Mucosa of stomach (tissue), 1 donor: ENCODE results near the gene TMEM117.
"Not testable (repeated sequence)": the region's sequence is repeated elsewhere in the genome, so short reads cannot be mapped to it uniquely, and the experiment has no call there.

Source experiments
- H3K27me3 ChIP-seq: one replicate; pipeline ENCODE4 v1.7.0; 2013; ENCODE audit warnings: mild to moderate bottlenecking, low read length; ENCODE audit not compliant: control insufficient read depth, insufficient read depth
- H3K36me3 ChIP-seq: one replicate; pipeline ENCODE4 v1.7.0; 2013; ENCODE audit warnings: low read length; ENCODE audit not compliant: control insufficient read depth, insufficient read depth
- H3K4me1 ChIP-seq: one replicate; pipeline ENCODE4 v1.7.0; 2013; ENCODE audit warnings: mild to moderate bottlenecking, low read length; ENCODE audit not compliant: control insufficient read depth, insufficient read depth
- H3K4me3 ChIP-seq: one replicate; pipeline ENCODE4 v1.7.0; 2013; ENCODE audit warnings: low read length
- H3K9ac ChIP-seq: one replicate; pipeline ENCODE4 v1.7.0; 2013; ENCODE audit warnings: mild to moderate bottlenecking, low read length, moderate library complexity
- H3K9me3 ChIP-seq: one replicate; pipeline ENCODE4 v1.7.0; 2013; ENCODE audit warnings: mild to moderate bottlenecking, low read length, moderate library complexity; ENCODE audit not compliant: control insufficient read depth
- donor health status: Pancreatic carcinoma.

TMEM117 gene

GRCh38 chr12:43848226-43848507 is 12.3 kb downstream of the TMEM117 start:
- Histone ChIP-seq H3K9ac (no peak overlapping the region), H3K4me3 (no peak overlapping the region), H3K9me3 (no peaks in the 10 kb centered on the region), H3K4me1 (peaks cover 4% of the 10 kb centered on the region), H3K36me3 (no peaks in the 10 kb centered on the region), H3K27me3 (no peaks in the 10 kb centered on the region)

DNA sequence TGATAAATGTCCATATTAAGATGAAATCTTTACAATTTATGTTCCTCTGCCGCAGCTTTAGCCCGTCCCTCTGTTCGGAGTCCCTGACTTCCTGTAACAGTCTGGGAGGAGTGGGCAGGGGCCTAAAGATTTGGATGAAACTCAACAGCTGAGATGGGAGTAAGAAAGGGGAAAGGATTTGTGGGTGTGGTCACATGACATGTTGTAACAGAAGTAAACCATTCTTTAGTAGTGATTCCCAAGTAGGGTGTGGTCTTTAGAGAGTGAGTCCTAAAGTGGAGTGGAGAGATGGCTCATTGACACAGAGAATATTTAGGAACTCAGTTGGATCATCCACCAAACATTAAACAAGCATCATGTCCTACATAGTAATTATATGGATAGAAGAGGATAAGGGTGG is 12.9 kb downstream of the TMEM117 start:
- no peak overlapping the region for H3K4me3 ChIP-seq
- no peaks in the 10 kb centered on the region for H3K27me3 ChIP-seq
- no peaks in the 10 kb centered on the region for H3K36me3 ChIP-seq
- no peak overlapping the region for H3K9ac ChIP-seq
- no peaks in the 10 kb centered on the region for H3K9me3 ChIP-seq
- H3K4me1 ChIP-seq = peaks cover 4% of the 10 kb centered on the region

GRCh38 chr12:43852744-43853143 is 16.9 kb downstream of the TMEM117 start:
- H3K27me3 ChIP-seq = no peaks in the 10 kb centered on the region

DNA sequence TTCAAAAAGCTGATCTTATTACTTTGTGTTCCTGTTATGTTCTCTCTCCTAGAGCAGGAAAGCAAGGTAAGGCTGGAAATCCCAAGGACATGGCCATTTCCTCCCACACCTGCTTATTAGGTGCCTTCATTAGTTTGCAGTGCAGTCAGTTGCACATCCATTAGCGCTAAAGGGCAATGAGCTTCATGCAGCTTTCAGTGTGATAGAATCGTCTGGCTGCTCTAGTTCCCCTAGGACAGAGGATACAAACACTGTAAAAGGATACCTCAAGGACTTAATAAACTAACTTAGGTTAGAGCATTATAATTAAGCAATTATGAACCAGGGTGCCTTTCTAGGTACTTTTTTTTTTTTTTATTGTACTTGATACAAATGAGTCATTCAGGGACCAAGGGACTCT is 21.1 kb downstream of the TMEM117 start:
- H3K36me3 ChIP-seq = no peaks in the 10 kb centered on the region
- no peaks in the 10 kb centered on the region for H3K9me3 ChIP-seq
- H3K4me3 ChIP-seq = no peak overlapping the region
- H3K4me1 ChIP-seq = peaks cover 8% of the 10 kb centered on the region
- H3K9ac ChIP-seq = no peak overlapping the region
- no peaks in the 10 kb centered on the region for H3K27me3 ChIP-seq

More at GRCh38 chr12:43852744-43853143, 16.9 kb downstream of the TMEM117 start:
- Histone ChIP-seq H3K4me3 (no peak overlapping the region), H3K9ac (no peak overlapping the region), H3K9me3 (no peaks in the 10 kb centered on the region), H3K4me1 (no peaks in the 10 kb centered on the region), H3K36me3 (no peaks in the 10 kb centered on the region)

- H3K4me3 ChIP-seq = no peak overlapping the region
- peaks cover 9% of the 10 kb centered on the region for H3K4me1 ChIP-seq
- H3K9me3 ChIP-seq = no peaks in the 10 kb centered on the region
- H3K27me3 ChIP-seq = no peaks in the 10 kb centered on the region
- H3K36me3 ChIP-seq = no peaks in the 10 kb centered on the region
- H3K9ac ChIP-seq = no peak overlapping the region
These were observed 22.2 kb downstream of the TMEM117 start for GRCh38 chr12:43858096-43858495.

DNA sequence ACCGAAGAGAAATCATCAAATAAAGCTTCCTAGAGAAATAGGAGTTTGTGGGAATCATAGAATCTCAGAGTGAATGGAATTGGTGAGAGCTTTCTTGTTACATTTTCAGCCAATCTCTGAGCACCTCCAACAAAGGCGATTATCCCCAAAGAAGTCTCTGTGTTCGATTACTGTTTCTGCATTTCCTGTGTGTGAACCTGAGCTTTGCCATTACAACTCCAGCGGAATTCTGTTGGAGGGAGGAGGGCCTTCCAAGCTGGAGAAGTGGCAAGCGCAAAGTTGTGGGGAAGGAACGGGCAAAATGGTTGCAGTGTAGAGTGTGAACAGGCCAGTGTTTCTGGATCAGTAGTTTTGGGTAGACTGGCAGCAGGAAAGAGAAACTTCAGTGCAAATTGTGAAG is 23.1 kb downstream of the TMEM117 start:
- H3K4me3 ChIP-seq = no peak overlapping the region
- H3K4me1 ChIP-seq = peaks cover 9% of the 10 kb centered on the region
- H3K9ac ChIP-seq = no peak overlapping the region
- no peaks in the 10 kb centered on the region for H3K9me3 ChIP-seq
- no peaks in the 10 kb centered on the region for H3K27me3 ChIP-seq
- no peaks in the 10 kb centered on the region for H3K36me3 ChIP-seq

GRCh38 chr12:43861015-43861839 is 25.3 kb downstream of the TMEM117 start:
- no peak overlapping the region for H3K9ac ChIP-seq
- no peaks in the 10 kb centered on the region for H3K27me3 ChIP-seq
- H3K9me3 ChIP-seq = no peaks in the 10 kb centered on the region
- no peak overlapping the region for H3K4me3 ChIP-seq
- H3K36me3 ChIP-seq = no peaks in the 10 kb centered on the region
- peaks cover 9% of the 10 kb centered on the region for H3K4me1 ChIP-seq

DNA sequence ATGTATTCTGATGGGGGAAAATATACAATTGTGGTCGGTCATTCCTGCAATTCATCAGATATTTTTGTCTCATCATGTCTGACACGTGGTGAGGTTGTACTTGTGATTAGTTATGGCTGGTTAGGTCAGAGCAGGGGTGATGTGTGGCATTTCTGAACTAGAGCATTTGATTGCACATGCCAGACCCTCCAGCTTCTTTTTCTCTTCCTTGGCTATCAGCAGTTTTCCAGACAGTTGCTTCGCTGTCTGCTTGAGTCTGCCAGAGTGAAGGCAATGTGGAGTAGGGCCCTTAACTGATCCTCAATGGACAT is 25.9 kb downstream of the TMEM117 start:
- H3K36me3 ChIP-seq = no peaks in the 10 kb centered on the region
- H3K4me3 ChIP-seq = no peak overlapping the region
- H3K27me3 ChIP-seq = no peaks in the 10 kb centered on the region
- no peak overlapping the region for H3K9ac ChIP-seq
- H3K4me1 ChIP-seq = peaks cover 9% of the 10 kb centered on the region
- no peaks in the 10 kb centered on the region for H3K9me3 ChIP-seq

DNA sequence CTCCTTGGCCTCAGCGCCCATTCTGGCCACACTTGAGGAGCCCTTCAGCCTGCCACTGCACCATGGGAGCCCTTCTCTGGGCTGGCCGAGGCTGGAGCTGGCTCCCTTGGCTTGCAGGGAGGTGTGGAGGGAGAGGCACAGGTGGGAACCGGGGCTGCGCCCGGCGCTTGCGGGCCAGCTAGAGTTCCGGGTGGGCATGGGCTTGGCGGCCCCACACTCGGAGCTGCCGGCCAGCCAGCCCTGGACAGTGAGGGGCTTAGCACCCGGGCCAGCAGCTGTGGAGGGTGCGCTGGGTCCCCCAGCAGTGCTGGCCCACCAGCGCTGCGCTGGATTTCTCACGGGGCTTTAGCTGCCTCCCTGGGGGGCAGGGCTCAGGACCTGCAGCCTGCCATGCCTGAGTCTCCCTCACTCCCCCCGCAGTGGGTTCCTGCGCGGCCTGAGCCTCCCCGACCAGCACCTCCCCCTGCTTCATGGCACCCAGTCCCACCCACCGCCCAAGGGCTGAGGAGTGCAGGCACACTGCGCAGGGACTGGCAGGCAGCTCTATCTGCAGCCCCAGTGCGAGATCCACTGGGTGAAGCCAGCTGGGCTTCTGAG is 28.0 kb downstream of the TMEM117 start:
- no peaks in the 10 kb centered on the region for H3K27me3 ChIP-seq
- no peaks in the 10 kb centered on the region for H3K36me3 ChIP-seq
- H3K4me1 ChIP-seq = peaks cover 9% of the 10 kb centered on the region
- no peaks in the 10 kb centered on the region for H3K9me3 ChIP-seq
- no peak overlapping the region for H3K4me3 ChIP-seq
- no peak overlapping the region for H3K9ac ChIP-seq

- H3K36me3 ChIP-seq, H3K9me3 ChIP-seq, H3K9ac ChIP-seq, H3K27me3 ChIP-seq, H3K4me1 ChIP-seq, H3K4me3 ChIP-seq: not testable (repeated sequence)
These were observed 28.7 kb downstream of the TMEM117 start for GRCh38 chr12:43864557-43864956.

- Histone ChIP-seq H3K27me3 (no peaks in the 10 kb centered on the region), H3K4me1 (no peaks in the 10 kb centered on the region), H3K9ac (no peak overlapping the region), H3K36me3 (no peaks in the 10 kb centered on the region), H3K4me3 (no peak overlapping the region), H3K9me3 (no peaks in the 10 kb centered on the region)
These were observed 33.3 kb downstream of the TMEM117 start for GRCh38 chr12:43869184-43869583.

DNA sequence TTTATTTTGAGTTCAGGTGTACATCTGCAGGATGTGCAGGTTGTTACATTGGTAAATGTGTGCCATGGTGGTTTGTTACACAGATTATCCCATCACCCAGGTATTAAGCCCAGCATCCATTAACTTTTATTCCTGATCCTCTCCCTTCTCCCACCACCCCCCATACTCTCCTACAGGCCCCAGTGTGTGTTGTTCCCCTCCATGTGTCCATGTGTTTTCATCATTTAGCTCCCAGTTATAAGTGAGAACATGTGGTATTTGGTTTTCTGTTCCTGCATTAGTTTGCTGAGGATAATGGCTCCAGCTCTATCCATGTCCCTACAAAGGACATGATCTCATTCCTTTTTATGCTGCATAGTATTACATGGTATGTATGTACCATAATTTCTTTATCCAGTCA is 33.9 kb downstream of the TMEM117 start:
- not testable (repeated sequence) for H3K27me3 ChIP-seq, H3K9ac ChIP-seq, H3K36me3 ChIP-seq, H3K9me3 ChIP-seq, H3K4me1 ChIP-seq, H3K4me3 ChIP-seq

DNA sequence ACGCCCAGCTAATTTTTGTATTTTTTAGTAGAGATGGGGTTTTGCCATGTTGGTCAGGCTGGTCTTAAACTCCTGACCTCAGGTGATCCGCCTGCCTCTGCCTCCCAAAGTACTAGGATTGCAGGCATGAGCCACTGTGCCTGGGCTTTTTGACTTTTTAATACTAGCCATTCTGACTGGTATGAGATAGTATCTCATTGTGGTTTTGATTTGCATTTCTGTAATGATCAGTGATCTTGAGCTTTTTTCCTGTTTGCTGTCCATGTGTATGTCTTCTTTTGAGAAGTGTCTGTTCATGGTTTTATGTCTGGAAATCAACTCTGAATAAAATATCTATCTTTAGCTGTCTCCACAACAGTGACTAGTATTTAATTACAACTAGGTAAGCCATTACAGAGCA is 35.4 kb downstream of the TMEM117 start:
- H3K4me3 ChIP-seq = not testable (repeated sequence)

More for the DNA sequence above, 35.4 kb downstream of the TMEM117 start:
- H3K9me3 ChIP-seq, H3K27me3 ChIP-seq, H3K9ac ChIP-seq, H3K4me1 ChIP-seq, H3K36me3 ChIP-seq: not testable (repeated sequence)
